ELF-1 (cell line): ENCODE results near the gene ARNT2.
A peak's percentile ranks its signal among the peaks of the same experiment; 100 is the strongest.

Experiments used
- DNase-seq: peaks from one replicate; pipeline ENCODE4 v3.0.0-alpha.2; 2016; ENCODE audit warnings: low read depth, low spot score

ARNT2 gene

GRCh38 chr15:80576519-80577090 lies 172.4 kb downstream of the ARNT2 start:
- no peak for DNase-seq

- no peak for DNase-seq
Measured at GRCh38 chr15:80577552-80578205, 173.5 kb downstream of the ARNT2 start.

- no peak for DNase-seq
Measured at GRCh38 chr15:80578206-80578595, 174.0 kb downstream of the ARNT2 start.

- DNase-seq = no peak
Measured at GRCh38 chr15:80578871-80579270, 174.7 kb downstream of the ARNT2 start.

- DNase-seq = no peak
Measured at GRCh38 chr15:80579611-80580010, 175.4 kb downstream of the ARNT2 start.

GRCh38 chr15:80580106-80580505 lies 175.9 kb downstream of the ARNT2 start:
- DNase-seq = peak; percentile 13

- no peak for DNase-seq
Measured at GRCh38 chr15:80580536-80581260, 176.5 kb downstream of the ARNT2 start.

- DNase-seq = no peak
Measured at GRCh38 chr15:80581976-80582375, 177.8 kb downstream of the ARNT2 start.

- no peak for DNase-seq
Measured at GRCh38 chr15:80582816-80583423, 178.7 kb downstream of the ARNT2 start.

GRCh38 chr15:80584561-80584964 lies 180.4 kb downstream of the ARNT2 start:
- DNase-seq = peak; percentile 10

- no peak for DNase-seq
Measured at GRCh38 chr15:80584973-80585525, 180.9 kb downstream of the ARNT2 start.

- peak; percentile 8 for DNase-seq
Measured at GRCh38 chr15:80585544-80586018, 181.4 kb downstream of the ARNT2 start.

- DNase-seq = no peak
Measured at GRCh38 chr15:80586161-80586560, 182.0 kb downstream of the ARNT2 start.

- DNase-seq = no peak
Measured at GRCh38 chr15:80587007-80587406, 182.8 kb downstream of the ARNT2 start.

GRCh38 chr15:80587816-80588456 lies 183.8 kb downstream of the ARNT2 start:
- DNase-seq = no peak

- no peak for DNase-seq
Measured at GRCh38 chr15:80588801-80589200, 184.6 kb downstream of the ARNT2 start.

GRCh38 chr15:80590761-80591355 lies 186.7 kb downstream of the ARNT2 start:
- DNase-seq = no peak

GRCh38 chr15:80591471-80591870 lies 187.3 kb downstream of the ARNT2 start:
- peak; percentile 25 for DNase-seq

GRCh38 chr15:80591938-80592825 lies 188.0 kb downstream of the ARNT2 start:
- no peak for DNase-seq

GRCh38 chr15:80593486-80594030 lies 189.4 kb downstream of the ARNT2 start:
- DNase-seq = no peak
